Islet precursor cell (in vitro differentiated cells): ENCODE data around the gene CSNK2A3.
A peak's percentile ranks its signal among the peaks of the same experiment; 100 is the strongest.
"Not testable (repeated sequence)": the region's sequence is repeated elsewhere in the genome, so short reads cannot be mapped to it uniquely, and the experiment has no call there.

Source experiments
- DNase-seq: peaks from one replicate; pipeline ENCODE4 v3.0.0-alpha.2; 2018

Gene CSNK2A3

DNA sequence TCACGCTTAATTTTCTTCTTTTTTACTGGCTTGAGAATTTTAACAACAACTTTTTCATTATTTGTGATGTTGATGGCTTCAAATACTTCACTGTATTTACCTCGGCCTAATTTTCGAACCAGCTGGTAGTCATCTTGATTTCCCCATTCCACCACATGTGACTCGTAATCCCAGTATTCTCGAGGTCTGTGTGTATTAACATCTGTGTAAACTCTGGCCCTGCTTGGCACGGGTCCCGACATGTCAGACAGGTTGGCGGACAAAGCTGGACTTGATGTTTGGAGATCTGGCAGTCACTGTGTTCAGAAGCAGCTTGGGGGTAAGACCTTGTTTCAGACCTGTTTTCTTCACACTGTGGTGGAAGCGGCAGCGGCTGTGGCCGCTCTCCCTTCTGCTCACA, at the start of gene CSNK2A3:
Gene CSNK2A3 (minus strand): TSS at position 373 of the 400 bp plus-strand sequence. CDS start 131 bp downstream, at position 242.
- DNase-seq = not testable (repeated sequence)

DNA sequence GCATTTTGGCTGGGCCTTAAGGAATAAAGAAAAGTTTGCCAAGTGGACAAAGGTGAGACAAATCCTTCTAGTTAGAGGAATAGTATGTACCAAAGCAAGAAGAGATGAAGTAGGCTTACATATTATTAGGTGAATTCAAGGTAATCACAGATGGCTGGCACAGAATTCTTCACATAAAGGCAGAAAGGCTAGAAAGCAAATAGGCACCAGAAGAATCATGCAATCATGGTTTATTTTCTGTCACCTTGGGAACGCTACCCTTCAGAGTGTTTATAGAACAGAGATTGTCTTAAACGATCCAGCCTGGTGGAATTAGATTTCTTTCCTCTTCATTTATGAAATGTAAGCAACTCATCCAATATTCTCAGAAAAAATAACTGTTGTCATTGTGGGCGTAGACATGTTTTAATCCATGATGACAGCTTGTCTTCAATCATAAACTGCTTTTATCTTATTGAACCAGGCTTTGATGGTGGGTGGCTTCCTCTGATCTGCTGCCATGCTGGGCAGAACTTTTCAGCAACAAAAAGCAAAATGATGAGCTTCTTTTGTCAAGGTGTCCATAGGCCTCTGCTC, 49.0 kb upstream of the CSNK2A3 start:
- no peak for DNase-seq

DNA sequence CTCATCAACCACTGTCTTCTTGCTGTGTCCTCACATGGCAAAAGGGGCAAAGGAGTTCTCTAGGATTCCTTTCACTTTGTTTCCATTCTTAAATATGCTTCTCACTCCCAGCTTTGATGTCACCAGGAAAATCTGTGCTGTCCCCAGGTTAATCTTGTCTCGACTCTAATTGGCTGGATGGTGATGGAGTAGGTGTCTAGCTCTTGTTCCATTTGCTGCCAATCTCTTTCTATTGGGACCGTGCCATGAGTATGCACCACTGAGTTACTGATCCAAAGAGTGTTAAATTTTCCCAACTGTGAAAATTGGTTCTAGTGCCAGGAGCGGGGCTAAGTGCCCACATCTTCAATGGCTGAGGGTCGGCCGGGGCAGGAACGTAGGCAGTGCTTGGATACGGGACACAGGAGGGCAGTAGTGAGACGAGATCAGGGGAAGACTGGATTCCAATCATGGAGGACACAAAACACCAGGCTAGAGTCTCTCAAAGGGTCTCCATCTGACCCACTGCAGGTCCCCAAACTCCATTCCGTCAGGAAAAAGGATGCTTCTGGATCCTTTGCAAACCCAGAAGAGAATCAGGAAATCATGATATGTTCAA, 47.7 kb upstream of the CSNK2A3 start:
- no peak for DNase-seq

DNA sequence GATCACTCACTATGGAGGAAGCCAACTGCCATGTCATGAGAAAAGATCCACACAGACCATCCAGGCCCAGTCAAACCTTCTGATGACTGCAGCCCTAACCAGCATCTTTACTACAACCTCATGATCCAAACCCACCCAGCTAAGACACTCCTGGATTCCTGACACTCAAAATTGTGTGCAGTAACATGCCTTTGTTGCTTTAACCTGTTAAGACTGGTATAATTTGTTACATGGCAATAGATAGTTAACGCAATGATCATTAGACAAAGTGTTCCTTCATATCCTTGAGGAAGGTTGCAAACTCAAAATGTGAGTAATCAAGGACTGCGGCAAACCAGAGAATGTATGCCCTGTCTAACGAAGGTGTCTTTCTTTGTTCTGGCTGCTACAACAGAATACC, 47.1 kb upstream of the CSNK2A3 start:
- DNase-seq = no peak

DNA sequence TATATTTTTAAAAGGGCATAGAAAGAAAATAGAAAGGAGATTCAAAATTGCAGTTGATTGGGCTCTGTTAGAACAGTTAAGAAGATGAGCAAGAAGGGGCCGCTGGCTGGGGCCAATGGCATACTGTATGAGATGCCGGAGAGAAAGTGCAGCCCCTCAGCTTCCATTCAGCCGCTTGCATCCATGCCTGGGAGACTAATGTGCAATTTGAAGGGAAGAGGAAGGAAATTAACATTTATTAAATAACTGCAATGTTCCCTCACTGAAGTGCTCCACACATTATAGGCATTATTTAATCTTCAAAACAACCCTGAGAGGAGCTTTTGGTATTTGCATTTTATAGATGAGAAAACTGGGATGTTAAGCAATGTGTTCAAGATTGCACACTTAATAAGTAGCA, 44.7 kb upstream of the CSNK2A3 start:
- no peak for DNase-seq

DNA sequence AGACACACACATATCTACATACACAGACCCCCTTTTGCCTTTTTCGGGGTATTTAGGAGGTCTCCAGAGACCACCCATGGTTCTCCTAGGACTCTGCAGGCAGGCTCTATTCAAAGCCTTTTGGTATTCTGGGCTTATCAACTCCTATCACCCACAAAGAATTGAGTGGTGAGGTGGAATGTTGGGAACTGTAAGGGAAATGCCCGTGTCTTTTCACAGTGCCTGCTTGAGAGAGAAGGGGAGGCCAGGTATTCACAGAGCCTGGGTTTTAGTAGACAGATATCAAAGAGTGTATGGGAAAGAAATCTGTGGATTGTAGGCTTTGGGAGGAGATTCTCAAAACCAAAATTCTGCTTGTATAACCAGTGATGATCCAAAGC, 44.0 kb upstream of the CSNK2A3 start:
- DNase-seq = no peak

DNA sequence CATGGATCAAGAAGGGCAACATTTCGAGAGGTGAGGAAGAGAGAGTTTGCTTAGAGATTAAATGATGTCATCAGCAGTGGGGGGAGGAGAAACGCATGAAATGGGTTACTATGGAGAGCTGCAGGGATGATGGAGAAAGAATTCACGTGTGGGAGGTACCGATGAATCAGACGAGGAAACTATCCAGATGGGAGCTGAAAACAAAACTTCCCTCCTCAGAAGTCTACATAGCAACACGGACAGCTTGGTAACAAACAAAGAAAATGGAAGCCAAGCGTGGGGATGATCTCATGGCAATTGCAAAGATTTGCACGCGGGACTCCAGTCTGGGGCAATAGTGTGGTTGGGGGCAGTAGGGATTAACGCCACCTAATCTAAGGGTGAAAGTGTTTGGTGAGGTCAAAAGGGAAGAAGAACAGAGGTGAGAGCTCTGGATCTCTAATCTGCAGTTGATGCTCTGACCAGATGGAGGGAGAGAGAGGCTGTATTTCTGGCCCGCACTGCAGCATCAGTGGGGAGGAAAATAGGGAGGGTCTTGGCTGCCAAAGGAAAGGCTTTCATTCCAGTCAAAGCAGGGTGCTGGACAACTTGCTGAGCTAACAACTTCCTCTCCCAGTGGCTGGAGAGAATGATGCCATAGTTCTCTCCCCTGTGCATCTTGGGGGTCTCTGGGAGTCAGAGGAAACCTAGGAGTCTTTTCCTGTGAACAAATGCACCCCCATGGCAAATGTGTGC, 43.4 kb upstream of the CSNK2A3 start:
- DNase-seq = no peak

DNA sequence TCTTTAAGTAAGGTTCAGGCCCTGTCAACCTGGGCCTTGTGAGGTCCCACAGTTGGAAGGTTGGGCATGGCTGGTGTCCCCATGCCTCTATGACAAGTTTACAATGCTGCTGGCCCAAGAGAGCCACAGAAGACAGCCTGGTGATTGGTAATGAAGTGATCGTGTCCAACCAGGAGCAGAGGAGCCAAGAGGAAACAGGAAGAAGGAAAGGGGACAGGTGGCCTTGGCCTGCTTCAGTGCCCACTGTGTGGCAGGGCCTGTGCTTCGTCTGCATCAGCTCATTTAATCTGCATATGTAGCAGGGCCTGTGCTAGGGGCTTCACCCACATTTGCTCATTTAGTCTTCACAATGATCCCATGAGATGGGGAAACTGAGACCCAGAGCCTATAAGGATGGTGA, 42.1 kb upstream of the CSNK2A3 start:
- no peak for DNase-seq

DNA sequence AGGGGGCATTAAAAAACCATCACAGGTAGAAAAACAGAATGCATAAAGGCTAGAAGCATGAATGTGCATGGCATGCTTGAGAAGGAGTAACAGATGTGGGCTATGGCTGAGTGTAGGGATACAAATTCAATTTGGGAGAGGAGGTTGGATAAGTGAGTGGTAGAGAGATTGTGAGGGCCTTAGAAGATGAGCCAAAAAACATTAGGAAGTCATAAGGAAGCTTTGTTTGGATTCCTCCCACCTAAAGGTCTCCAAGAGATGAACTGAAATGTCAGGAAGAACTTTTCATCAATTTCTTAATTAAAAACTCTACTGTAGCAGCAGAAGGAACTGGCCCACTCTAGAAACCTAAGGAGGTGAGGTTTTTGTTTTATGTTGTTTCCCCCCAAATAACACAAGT, 41.2 kb upstream of the CSNK2A3 start:
- no peak for DNase-seq

DNA sequence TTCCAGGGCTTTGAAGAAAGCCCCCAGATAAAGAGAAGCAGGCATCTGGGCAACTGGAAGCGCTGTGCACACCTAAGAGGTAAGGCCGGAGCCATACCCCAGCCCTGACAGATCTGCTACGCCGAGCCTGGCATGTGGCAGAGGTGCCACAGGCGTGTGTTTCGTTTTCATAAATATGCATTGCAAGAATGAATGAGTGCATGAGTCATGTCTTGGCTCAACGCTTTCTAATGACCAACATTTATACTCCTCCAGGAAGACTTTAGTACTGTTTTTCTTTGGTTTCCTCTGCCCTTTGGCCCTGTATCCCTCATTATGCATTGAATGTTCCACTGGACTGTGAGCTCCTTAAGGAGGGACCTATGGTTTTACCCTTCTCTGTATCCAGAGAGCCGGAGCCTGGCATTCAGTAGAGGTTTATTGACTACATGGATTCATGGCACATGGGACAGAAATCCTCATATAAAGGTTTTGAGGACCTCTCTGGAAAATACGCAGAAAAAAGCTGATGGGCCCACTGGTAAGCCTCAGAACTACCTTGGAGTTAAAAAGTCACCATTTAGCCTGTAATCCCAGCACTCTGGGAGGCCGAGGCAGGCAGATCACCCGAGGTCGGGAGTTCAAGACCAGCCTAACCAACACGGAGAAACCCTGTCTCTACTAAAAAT, 38.9 kb upstream of the CSNK2A3 start:
- DNase-seq = no peak

DNA sequence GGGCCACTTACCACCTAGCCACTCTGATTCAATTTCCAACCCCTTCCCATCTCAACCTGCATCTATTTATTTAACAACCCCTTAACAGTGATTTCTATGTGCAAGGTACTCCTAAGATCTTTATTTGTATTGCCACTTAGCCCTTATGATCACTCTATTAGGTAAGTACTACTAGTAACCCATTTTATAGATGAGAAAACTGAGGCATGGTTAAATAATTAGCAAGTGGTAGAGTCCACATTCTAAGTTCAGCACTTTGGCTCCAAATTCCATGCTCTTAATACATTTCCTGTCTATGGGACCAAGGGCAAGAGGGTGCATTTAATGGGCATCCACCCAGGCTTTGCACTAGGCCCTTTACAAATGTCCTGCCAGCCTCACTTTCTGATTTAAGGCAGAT, 38.1 kb upstream of the CSNK2A3 start:
- DNase-seq = no peak

DNA sequence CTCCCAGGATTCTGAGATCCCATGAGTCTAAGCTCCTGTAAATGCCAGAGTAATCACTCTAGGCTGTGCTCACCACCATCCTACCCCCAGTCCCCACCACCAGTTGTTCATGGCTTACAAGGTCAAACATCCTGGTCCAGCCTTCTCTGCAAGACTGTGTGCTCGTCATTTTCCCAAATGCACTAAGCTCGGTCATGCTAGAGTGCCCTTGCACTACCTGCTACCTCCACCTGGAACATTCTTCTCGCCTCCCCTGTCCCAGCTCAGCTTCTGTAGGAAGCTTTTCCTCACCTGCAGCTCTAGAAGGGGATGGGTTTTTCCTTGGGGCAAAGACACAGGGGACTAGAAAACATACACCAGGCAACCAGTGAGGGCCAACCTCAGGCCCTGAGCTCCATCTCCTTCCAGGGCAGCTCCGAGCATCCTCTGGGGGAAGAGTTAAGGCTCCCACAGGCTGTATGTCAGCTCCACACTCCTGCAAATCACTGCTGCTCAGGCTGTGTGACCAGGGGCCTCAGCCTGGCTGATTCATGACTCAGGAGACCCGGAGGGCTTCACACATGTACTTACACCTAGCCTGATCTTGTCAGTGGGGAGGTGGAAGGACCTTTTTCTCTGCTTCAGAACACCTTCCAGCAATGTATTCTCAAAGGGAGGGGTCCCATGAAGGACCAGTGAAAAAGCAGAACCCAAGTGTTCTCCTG, 37.2 kb upstream of the CSNK2A3 start:
- no peak for DNase-seq

DNA sequence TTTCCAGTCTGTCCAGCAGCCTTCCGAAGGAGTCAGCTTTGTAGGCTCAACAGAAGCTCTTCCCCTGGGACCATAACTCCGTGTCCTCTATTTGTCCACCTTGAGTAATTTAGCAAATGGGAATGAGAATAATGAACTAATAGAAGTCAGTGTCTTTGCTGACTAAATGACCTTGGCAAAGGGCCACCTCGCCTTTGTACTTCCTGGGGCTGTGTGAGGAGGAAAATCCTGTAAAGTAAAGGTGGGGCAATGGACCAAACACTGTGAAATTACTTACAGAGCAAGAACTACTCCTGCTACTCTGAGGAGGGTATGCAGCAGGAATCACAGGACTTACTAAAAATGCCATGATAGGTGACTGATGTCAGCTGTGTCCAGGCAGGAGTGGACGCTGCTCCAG, 36.2 kb upstream of the CSNK2A3 start:
- no peak for DNase-seq

DNA sequence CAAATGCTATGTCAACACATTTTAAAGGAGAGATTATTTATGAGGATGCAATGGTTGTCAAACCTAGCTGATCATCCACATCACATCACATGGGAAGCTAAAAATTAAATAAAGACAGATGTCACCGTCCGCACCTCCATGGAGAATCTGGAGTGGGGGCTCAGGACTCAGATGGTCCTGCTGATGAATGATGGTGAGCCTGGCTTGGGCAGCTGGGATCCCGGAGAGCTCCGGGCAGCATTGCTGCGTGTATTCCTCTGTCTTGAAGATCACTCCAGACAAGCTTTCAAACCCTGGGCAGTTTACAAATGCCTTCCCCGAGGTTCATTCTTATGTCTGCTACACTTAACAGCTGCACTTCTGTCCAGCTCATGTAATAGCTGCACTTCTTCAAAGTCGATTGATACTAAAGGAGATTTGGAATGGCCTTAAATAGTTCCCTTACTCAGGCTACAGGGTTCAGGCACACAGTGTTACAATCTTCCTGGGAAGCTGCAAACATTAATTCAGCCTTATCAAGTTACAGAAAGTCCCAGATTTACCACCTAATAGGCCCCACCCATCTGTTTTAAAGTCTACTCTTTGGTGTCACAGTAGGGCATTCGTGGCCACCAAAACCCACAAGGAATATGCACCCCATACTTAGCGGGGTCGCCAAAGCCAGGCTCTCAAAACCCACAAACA, 34.7 kb upstream of the CSNK2A3 start:
- DNase-seq = peak; percentile 20

DNA sequence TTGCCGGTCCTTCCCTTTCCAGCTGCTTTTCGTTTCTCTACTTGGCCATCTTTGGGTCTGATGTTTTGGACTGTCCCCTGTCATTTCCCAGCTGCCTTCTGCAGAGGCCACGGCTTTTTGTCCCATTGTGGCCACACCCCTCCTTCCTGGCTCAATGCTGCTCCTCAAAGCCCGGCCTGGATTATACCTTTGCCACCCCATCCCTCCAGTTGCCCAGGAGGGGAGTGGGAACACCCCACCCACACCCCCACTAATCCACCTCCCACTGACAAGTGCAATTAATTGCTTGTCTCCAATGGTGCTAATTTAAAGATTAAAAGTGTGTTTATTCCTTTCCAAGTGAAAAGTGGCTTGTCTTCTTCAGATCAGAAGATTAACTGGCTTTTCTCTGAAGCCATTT, 34.2 kb upstream of the CSNK2A3 start:
- DNase-seq = peak; percentile 26

DNA sequence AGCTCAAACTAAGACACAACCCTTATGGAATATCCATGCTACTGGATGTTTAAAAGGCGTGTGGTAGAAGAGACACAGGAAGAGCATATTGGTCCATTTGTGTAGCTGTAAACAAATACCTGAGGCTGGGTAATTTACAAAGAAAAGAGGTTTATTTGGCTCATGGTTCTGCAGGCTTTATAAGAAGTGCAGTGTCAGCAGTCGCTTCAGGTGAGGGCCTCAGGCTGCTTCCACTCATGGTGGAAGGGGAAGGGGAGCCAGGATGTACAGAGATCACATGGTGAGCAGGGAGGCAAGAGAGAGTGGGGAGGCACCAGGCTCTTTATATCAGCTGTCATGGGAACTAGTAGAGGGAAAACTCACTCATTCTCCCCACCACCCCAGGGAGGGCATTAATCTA, 31.8 kb upstream of the CSNK2A3 start:
- DNase-seq = peak; percentile 9

DNA sequence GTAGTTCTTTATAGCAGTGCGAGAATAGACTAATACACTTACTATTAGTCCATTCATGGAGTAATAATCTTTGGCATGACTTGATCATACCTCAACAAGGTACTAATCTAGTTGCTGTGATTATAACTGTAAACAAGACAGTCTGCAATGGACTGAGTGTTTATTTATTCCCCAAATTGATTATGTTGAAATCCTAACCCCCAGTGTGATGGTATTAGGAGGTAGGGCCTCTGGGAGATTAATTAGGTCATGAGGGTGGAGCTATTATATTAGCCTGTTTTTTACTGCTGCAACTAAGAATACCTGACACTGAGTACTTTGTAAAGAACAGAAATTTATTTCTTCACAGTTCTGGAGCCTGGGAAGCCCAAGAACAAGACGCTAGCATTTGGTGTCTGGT, 30.9 kb upstream of the CSNK2A3 start:
- DNase-seq = no peak

DNA sequence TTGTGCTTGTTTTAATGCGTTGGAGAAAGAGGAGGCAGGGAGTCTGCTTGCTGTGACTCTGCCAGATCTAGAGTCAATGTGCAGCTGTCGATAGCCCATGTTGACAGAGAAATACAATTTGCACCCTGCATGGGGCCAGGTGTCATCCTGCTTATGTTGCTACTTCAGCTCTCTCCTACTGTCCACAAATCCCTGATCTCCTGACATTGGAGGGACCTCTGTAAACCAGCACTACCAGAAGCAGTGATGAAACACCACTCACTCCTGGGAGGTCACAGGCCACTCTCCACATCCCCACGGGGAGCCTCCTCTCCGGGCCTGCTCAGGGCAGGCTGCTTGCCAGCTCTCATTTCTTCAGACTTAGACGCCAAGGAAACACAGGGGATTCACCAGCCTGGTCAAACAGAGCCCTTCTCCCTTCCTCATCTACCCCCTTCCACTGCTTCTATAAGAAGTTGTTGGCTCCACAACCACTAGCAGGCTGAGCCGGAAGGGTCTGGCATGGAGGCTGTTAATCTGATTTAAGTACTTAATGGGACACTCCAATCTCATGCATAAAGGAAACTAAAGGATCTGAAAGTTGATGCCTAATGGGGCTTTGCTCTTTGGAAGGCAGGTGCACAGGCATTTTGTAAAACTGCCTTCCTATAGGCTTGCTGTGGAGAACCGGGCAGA, 29.9 kb upstream of the CSNK2A3 start:
- DNase-seq = peak; percentile 29

DNA sequence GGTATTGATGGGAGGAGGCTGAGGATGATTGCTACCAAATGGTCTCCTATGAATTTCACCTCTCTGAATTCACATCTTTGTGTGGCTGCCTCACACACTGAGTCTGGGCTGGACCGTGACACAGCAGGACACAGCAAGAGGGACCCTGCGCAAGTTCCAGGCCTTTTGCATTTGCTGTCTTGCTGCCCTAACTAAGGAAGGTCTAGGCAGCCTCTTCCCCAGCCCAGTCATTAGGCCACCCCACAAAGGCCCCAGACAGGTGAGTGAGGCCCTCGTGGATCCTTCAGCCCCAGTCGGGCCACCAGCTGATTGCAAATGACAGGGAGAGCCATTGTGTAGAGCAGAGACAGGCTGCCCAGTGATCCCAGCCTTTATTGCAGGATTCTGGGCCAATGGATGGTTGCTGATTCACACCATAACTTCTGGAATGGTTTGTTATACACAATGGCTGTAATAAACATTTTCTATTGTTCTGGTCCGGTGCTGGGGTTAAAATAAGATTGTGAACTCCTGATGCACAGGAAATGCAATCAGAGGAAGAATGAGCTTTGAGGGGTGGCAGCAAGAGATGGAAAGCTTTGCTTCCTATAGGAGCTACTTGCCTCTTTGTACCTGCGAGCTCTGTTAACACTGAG, 28.5 kb upstream of the CSNK2A3 start:
- DNase-seq = peak; percentile 43

DNA sequence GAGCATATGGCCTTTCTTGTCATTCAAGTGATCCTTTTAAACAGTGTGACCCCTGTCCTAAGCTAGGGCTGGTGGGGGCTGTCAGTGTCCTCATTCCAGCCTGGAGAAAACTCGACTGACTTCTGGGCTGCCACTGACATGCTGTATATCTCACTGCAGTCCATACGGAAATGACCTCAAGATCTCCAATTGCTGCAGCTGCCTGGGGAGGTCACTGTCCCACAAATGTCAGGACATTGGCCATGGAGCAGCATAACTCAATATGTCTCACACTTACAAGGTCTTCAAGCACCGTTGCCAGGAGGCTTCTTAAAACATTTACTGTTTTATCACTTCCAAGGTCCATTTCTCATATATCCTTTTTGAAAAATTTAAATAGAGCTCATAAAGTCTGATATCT, 27.8 kb upstream of the CSNK2A3 start:
- peak; percentile 25 for DNase-seq

DNA sequence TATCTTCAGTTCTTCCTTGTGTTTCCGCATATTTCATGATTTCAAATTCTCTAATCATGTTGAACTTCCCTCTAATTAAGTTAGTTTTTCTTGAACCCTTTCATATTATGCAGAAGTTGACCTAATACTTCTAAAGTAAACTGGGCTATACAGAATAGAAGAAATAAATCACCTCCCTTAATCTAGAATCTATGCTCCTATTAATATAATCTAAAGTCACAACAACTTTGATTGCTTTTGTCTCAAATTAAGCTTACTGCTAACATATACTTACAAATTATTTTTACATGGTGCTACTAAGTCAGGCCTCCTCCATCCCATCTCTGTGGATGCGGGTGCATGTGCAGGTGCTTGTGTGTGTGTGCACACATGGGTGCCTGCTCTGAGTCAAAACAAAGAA, 27.3 kb upstream of the CSNK2A3 start:
- no peak for DNase-seq

DNA sequence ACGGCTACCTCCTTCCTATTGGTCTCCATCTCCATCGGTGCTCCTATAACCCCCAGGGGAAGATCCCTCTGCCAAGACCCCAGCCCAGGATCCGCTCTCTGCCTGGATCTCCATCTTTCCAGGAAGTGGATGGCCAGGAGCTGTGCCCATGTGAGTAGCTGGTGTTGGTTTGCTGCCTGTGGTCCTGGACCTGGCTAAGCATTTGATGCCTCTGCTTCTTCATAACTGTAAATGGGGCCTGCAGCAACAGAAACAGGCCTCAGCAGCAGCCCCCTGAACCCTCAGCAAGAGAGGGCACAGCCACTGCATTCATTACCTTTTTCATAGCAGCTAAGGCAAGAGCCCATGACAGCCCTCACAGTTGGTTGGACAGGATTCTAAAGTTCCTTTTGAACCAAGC, 26.6 kb upstream of the CSNK2A3 start:
- DNase-seq = peak; percentile 24
